GM06990 (cell line): ENCODE data around the gene SLC12A9.
"Not testable (repeated sequence)": the region's sequence is repeated elsewhere in the genome, so short reads cannot be mapped to it uniquely, and the experiment has no call there.

ENCODE experiments used
- DNase-seq: peaks from one replicate; pipeline ENCODE4 v3.0.0-alpha.2; 2011; ENCODE audit not compliant: insufficient read length; ENCODE audit errors: extremely low read depth
- H3K27me3 ChIP-seq: replicated peaks from 2 replicates; pipeline ENCODE4 v1.6.0; 2011; ENCODE audit warnings: low read length; ENCODE audit not compliant: control insufficient read depth, insufficient read depth
- H3K36me3 ChIP-seq: 2 replicates; pipeline ENCODE4 v1.5.1; 2011; ENCODE audit warnings: low read length; ENCODE audit not compliant: control insufficient read depth, insufficient read depth
- H3K4me3 ChIP-seq: replicated peaks from 2 replicates; pipeline ENCODE4 v1.5.1; 2011; ENCODE audit warnings: low read depth, mild to moderate bottlenecking, control low read depth, low read length
- TF ChIP-seq, protein P1 (sequence below): IDR thresholded peaks from 2 replicates; pipeline ENCODE4 v1.5.1; 2011; ENCODE audit warnings: low read length, control low read depth, mild to moderate bottlenecking, inconsistent platforms; ENCODE audit not compliant: insufficient read depth, poor library complexity, severe bottlenecking

The SLC12A9 gene

DNA sequence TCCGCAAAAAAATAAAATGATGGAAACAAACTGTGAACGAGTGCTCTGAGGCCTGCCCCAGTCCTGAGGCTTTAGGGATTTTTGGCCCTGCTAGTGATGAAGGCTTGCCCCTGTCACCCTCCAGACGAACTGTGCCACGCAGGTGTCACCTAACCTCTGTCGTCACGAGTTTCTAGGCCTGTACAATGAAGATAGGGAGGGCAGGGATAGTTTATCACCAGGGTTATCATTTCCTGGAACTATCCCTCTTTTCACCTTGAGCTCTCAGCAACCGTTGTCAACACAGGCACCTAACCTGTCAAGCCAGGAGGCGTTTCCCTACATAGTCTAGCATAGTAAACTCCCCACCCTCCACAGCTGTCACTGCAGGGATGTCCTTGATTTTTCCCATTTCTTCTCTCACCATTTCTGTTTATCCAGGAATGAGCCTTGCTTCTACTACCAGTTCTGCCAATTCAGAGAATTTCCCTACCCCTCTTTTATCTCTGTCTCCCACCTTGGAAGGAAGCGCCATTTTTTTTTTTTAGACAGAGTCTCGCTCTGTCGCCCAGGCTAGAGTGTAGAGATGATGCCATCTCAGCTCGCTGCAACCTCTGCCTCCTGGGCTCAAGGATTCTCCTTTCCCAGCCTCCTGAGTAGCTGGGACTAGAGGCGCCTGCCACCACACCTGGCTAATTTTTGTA is 45.4 kb downstream of the SLC12A9 start:
- Histone ChIP-seq H3K36me3 (no peaks in the 10 kb centered on the region), H3K4me3 (no peak overlapping the region), H3K27me3 (peaks cover 5% of the 10 kb centered on the region)
- TF ChIP-seq, protein P1, sequence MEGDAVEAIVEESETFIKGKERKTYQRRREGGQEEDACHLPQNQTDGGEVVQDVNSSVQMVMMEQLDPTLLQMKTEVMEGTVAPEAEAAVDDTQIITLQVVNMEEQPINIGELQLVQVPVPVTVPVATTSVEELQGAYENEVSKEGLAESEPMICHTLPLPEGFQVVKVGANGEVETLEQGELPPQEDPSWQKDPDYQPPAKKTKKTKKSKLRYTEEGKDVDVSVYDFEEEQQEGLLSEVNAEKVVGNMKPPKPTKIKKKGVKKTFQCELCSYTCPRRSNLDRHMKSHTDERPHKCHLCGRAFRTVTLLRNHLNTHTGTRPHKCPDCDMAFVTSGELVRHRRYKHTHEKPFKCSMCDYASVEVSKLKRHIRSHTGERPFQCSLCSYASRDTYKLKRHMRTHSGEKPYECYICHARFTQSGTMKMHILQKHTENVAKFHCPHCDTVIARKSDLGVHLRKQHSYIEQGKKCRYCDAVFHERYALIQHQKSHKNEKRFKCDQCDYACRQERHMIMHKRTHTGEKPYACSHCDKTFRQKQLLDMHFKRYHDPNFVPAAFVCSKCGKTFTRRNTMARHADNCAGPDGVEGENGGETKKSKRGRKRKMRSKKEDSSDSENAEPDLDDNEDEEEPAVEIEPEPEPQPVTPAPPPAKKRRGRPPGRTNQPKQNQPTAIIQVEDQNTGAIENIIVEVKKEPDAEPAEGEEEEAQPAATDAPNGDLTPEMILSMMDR, result no peak
- no peak for DNase-seq

DNA sequence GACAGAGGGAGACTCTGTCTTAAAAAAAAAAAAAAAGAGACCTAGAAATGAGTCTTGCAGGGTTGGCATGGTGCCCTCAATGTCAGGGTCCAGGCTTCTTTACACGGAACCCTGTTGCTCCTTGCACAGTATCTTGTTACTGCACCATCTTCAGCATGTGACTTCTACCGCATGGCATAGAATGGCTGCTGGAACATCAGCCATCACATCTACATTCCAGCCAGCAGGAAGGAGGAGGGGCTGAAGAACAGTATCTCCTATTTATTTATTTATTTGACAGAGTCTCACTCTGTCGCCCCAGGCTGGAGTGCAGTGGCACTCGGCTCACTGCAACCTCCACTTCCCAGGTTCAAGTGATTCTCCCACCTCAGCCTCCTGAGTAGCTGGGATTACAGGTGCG is 46.9 kb downstream of the SLC12A9 start:
- TF ChIP-seq, protein P1, result no peak
- Histone ChIP-seq H3K27me3 (peaks cover 5% of the 10 kb centered on the region), H3K36me3 (no peaks in the 10 kb centered on the region), H3K4me3 (no peak overlapping the region)
- no peak for DNase-seq

DNA sequence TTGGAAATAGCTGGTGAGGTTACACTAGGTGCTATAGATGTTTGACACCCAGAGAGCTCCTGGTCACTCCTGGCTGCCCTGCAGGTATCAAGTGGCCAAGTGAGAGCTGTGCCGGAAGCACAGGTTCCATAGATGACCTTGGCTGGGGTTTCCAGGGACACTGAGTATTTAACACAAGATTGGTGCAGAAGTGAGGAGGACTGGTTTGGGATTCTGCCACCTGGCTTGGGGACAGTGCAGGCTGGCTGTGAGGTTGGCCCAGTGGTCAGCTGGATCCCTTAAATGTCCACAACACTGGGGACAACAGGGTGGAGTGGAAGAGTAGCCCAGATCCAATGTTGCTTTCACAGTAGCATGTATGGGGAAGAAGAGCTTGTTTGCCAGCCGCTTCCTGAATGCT is 48.5 kb downstream of the SLC12A9 start:
- H3K4me3 ChIP-seq, result no peak overlapping the region
- TF ChIP-seq, protein P1, result no peak
- DNase-seq, result no peak
- no peaks in the 10 kb centered on the region for H3K36me3 ChIP-seq
- H3K27me3 ChIP-seq, result peaks cover 5% of the 10 kb centered on the region

DNA sequence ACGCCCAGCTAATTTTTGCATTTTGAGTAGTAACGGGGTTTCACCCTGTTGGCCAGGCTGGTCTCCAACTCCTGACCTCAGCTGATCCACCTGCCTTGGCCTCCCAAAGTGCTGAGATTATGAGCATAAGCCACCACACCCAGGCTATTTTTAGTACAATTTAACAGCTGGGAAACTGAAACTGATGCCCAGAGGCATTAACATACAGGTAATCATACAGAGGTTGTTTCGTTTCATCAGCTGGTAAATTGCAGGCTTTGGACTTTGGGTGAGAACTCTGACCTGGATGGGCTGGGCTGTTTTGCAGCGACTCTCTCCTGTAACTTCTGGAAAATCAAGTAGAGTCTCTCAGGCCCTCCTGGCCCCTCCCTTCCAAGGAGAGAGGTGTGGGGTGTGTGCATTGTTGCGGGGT is 49.4 kb downstream of the SLC12A9 start:
- no peak for DNase-seq
- no peak overlapping the region for H3K4me3 ChIP-seq
- no peaks in the 10 kb centered on the region for H3K36me3 ChIP-seq
- no peaks in the 10 kb centered on the region for H3K27me3 ChIP-seq
- TF ChIP-seq, protein P1, result no peak

DNA sequence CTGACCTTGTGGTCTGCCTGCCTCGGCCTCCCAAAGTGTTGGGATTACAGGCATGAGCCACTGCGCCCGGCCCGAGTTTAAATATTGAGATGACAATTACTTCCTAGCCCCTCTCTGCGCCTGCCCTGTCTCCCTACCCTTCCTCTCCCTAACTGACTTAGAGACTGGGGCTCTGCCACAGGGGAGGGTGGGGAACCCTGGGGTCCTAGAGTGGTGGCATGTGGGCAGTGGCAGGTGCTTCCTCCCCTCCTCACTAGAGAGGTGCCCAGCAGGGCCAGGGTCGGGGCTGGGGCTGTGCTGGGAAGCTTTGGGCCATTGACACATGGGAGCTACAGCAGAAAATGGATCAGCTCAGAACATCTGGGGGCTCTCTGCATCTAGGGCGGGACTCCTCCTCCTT is 50.1 kb downstream of the SLC12A9 start:
- no peak for DNase-seq
- H3K27me3 ChIP-seq, result no peaks in the 10 kb centered on the region
- no peaks in the 10 kb centered on the region for H3K36me3 ChIP-seq
- TF ChIP-seq, protein P1, result no peak
- H3K4me3 ChIP-seq, result no peak overlapping the region

DNA sequence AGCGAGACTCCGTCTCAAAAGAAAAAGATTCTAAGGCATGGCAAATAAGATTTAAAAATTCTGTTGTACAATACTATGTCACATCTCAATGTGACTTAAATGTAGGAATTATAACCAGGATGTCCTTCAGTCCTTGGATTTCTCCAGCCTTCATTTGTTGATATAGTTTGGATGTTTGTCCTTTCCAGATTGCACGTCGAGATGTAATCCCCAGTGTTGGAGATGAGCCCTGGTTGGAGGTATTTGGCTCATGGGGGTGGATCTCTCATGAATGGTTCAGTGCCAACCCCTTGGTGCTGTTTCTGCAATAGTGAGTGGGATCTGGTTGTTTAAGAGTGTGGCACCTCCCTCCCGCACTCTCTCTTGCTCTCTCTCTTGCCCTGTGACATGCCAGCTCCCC is 56.0 kb downstream of the SLC12A9 start:
- no peaks in the 10 kb centered on the region for H3K27me3 ChIP-seq
- TF ChIP-seq, protein P1, result no peak
- no peak overlapping the region for H3K4me3 ChIP-seq
- DNase-seq, result no peak
- no peaks in the 10 kb centered on the region for H3K36me3 ChIP-seq

DNA sequence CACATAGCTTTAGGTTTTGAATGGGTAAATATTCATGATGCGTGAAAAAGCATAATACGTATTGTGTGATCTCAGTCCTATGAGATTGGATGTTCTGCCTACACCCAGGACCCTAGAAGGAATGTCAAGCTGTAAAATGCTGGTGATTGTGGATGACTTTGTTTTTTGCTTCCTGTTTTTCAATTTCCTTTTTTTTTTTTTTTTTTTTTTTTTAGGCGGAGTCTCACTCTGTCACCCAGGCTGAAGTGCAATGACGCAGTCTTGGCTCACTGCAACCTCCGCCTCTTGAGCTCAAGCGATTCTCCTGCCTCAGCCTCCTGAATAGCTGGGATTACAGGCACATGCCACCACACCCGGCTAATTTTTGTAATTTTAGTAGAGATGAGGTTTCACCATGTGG is 57.9 kb downstream of the SLC12A9 start:
- not testable (repeated sequence) for H3K36me3 ChIP-seq, H3K27me3 ChIP-seq, H3K4me3 ChIP-seq, DNase-seq
